ENCODE measurements around the gene MRGPRG. TPM values are rescaled to one million over a fixed set of nuclear protein-coding genes. Genes with fewer than 3 reads are reported as not detected.

Gene MRGPRG
- total RNA-seq, 1 donor from 2014 or later = not detected

DNA sequence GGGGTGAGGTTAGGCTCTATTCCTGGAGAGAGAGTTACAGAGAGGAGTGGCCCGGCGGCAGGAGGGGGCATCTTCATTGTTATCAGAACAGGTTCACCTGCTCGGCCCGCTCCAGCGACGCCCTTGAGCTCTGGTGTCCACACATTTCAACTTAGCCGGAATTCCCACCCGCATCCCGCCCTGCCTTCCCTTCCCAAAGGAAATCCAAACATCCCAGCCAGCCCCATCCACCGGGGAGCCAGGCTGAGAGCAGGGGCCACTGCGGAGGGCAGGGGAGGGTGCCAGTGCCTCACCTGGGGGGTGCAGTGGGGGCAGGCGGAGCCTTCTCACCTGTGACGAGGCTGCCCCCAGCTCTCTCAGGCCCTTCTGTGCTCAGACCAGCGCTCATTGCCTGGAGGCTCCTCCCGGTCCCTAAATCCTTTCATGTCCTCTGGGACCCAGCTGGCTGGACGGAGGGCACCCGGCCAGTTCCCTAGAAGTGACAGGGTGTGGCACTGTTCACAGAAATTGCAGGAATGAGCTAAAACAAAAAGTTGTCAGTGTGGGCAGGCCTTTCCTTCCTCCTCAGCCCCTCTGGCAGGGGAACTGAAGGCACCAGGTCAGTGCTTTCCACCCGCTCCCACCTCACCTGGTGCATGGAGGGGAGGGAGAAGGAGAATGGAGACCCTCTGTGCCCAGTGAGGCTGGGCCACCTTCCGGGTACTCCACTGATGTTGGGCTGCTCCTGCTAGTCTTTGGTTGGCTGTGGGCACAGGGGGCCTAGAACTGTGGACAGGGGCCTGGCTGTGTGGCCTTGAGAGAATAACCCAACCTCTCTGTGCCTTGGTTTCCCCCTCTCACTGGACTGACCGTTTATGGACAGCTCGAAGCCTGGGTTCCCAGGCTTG lies 2.2 kb upstream of the MRGPRG start:
- no peak overlapping the region for H3K4me3 ChIP-seq
- H3K27ac ChIP-seq = no peak overlapping the region
- H3K36me3 ChIP-seq = no peaks in the 10 kb centered on the region
- peaks cover 16% of the 10 kb centered on the region for H3K4me1 ChIP-seq
- intact Hi-C loops (cut with DNase I) = no loop called here
- TF ChIP-seq CTCF (IDR thresholded peaks at IDR 0.05) (no peak), POLR2A (IDR thresholded peaks at IDR 0.05) (no peak), POLR2AphosphoS5 (IDR thresholded peaks at IDR 0.05; ENCODE audit: insufficient read depth in 1 of 2, low read depth in 1 of 2) (no peak)
- no peak for DNase-seq (ENCODE audit: extremely low spot score in 2 of 2)
- H3K27me3 ChIP-seq = no peaks in the 10 kb centered on the region
- no peaks in the 10 kb centered on the region for H3K9me3 ChIP-seq

- Histone ChIP-seq H3K9me3 (no peaks in the 10 kb centered on the region), H3K27me3 (no peaks in the 10 kb centered on the region), H3K4me1 (peaks cover 16% of the 10 kb centered on the region), H3K27ac (no peak overlapping the region), H3K4me3 (no peak overlapping the region), H3K36me3 (no peaks in the 10 kb centered on the region)
- no peak for DNase-seq (ENCODE audit: extremely low spot score in 2 of 2)
- intact Hi-C loops (cut with DNase I) = no loop called here
- TF ChIP-seq POLR2AphosphoS5 (IDR thresholded peaks at IDR 0.05; ENCODE audit: insufficient read depth in 1 of 2, low read depth in 1 of 2) = no peak
- TF ChIP-seq CTCF (IDR thresholded peaks at IDR 0.05) = no peak
- no peak for TF ChIP-seq POLR2A (IDR thresholded peaks at IDR 0.05)
Observed at GRCh38 chr11:3220101-3220500, 1.5 kb upstream of the MRGPRG start.

GRCh38 chr11:3219281-3219892 lies 774 bp upstream of the MRGPRG start:
- intact Hi-C loops (cut with DNase I) = loop anchor here (5.0 to 10.0 kb wide), 2 partner anchors 115 to 182 kb away; no protein-coding TSS in a partner anchor
- H3K9me3 ChIP-seq = no peaks in the 10 kb centered on the region
- no peaks in the 10 kb centered on the region for H3K36me3 ChIP-seq
- H3K27me3 ChIP-seq = no peaks in the 10 kb centered on the region
- peaks cover 16% of the 10 kb centered on the region for H3K4me1 ChIP-seq
- DNase-seq (ENCODE audit: extremely low spot score in 2 of 2) = no peak
- TF ChIP-seq CTCF (IDR thresholded peaks at IDR 0.05) = no peak
- no peak for TF ChIP-seq POLR2A (IDR thresholded peaks at IDR 0.05)
- TF ChIP-seq POLR2AphosphoS5 (IDR thresholded peaks at IDR 0.05; ENCODE audit: insufficient read depth in 1 of 2, low read depth in 1 of 2) = no peak
- no peak overlapping the region for H3K27ac ChIP-seq
- H3K4me3 ChIP-seq = no peak overlapping the region

DNA sequence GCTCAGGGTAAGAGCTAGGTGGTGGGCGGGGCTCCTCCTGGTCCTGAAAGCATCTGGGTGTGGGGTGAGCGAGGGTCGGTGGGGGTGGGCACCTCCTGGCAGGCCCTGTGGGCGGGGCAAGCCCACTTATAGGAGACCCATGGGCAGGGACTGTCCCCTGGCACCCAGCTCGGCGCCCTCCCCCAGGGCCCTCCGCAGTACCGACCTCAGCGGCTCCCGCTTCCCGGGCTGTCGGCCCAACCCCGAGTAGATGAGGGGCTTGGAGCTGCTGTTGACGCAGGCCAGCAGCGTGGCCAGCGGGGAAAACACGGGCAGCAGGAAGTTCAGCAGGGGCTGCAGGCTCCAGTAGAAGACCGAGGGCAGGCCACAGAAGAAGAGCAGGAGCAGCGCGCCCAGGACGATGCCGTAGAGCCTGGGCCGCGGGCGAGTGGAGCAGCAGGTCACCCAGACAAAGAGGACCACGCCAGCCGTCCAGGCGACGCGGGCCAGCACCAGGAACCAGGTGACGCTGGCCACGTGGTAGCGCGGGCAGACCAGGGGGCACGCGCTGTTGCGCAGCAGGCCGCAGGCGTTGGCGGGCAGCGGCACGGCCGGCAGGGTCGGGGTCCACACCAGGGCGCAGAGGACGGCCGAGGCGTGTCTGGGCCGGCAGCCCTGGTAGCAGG lies 663 bp downstream of the MRGPRG start:
- Histone ChIP-seq H3K27ac (no peak overlapping the region), H3K9me3 (no peaks in the 10 kb centered on the region), H3K27me3 (no peaks in the 10 kb centered on the region), H3K4me1 (peaks cover 16% of the 10 kb centered on the region), H3K4me3 (no peak overlapping the region), H3K36me3 (no peaks in the 10 kb centered on the region)
- intact Hi-C loops (cut with DNase I) = loop anchor here (5.0 to 10.0 kb wide), 2 partner anchors 113 to 181 kb away; no protein-coding TSS in a partner anchor
- TF ChIP-seq POLR2A (IDR thresholded peaks at IDR 0.05) (no peak), POLR2AphosphoS5 (IDR thresholded peaks at IDR 0.05; ENCODE audit: insufficient read depth in 1 of 2, low read depth in 1 of 2) (no peak), CTCF (IDR thresholded peaks at IDR 0.05) (no peak)
- DNase-seq (ENCODE audit: extremely low spot score in 2 of 2) = no peak

Data from vagina (tissue), 2 donors.